ENCODE data around the gene MAPKAP1.

The MAPKAP1 gene

GRCh38 chr9:125644819-125645507 lies 62.0 kb downstream of the MAPKAP1 start:
- no peak for FAIRE-seq

GRCh38 chr9:125642311-125642710 lies 64.7 kb downstream of the MAPKAP1 start:
- DNase-seq (ENCODE audit: low spot score) (no peak), FAIRE-seq (no peak)

More at GRCh38 chr9:125644819-125645507, 62.0 kb downstream of the MAPKAP1 start:
- no peak for DNase-seq (ENCODE audit: low spot score)

- no peak for DNase-seq (ENCODE audit: low spot score)
- FAIRE-seq = no peak
Observed at GRCh38 chr9:125639057-125639456, 68.0 kb downstream of the MAPKAP1 start.

- no peak for FAIRE-seq
- DNase-seq (ENCODE audit: low spot score) = no peak
Observed at GRCh38 chr9:125638239-125639045, 68.6 kb downstream of the MAPKAP1 start.

GRCh38 chr9:125637241-125637640 lies 69.8 kb downstream of the MAPKAP1 start:
- no peak for FAIRE-seq
- DNase-seq (ENCODE audit: low spot score) = no peak

- no peak for DNase-seq (ENCODE audit: low spot score)
- no peak for FAIRE-seq
Observed at GRCh38 chr9:125635888-125636287, 71.1 kb downstream of the MAPKAP1 start.

- FAIRE-seq = no peak
Observed at GRCh38 chr9:125634040-125634717, 72.8 kb downstream of the MAPKAP1 start.

GRCh38 chr9:125633116-125633745 lies 73.8 kb downstream of the MAPKAP1 start:
- FAIRE-seq = no peak
- DNase-seq (ENCODE audit: low spot score) = no peak

More at GRCh38 chr9:125634040-125634717, 72.8 kb downstream of the MAPKAP1 start:
- DNase-seq (ENCODE audit: low spot score) = no peak

GRCh38 chr9:125632321-125633115 lies 74.5 kb downstream of the MAPKAP1 start:
- DNase-seq (ENCODE audit: low spot score) (peak; percentile 16), FAIRE-seq (no peak)

GRCh38 chr9:125631391-125632085 lies 75.5 kb downstream of the MAPKAP1 start:
- FAIRE-seq (no peak), DNase-seq (ENCODE audit: low spot score) (peak; percentile 4)

GRCh38 chr9:125630436-125630835 lies 76.6 kb downstream of the MAPKAP1 start:
- FAIRE-seq (no peak), DNase-seq (ENCODE audit: low spot score) (no peak)

- DNase-seq (ENCODE audit: low spot score) (no peak), FAIRE-seq (no peak)
Observed at GRCh38 chr9:125629446-125629845, 77.6 kb downstream of the MAPKAP1 start.

- FAIRE-seq (no peak), DNase-seq (ENCODE audit: low spot score) (no peak)
Observed at GRCh38 chr9:125626187-125626586, 80.8 kb downstream of the MAPKAP1 start.

GRCh38 chr9:125621170-125621569 lies 85.8 kb downstream of the MAPKAP1 start:
- no peak for FAIRE-seq
- DNase-seq (ENCODE audit: low spot score) = no peak

GRCh38 chr9:125620216-125620615 lies 86.8 kb downstream of the MAPKAP1 start:
- FAIRE-seq (no peak), DNase-seq (ENCODE audit: low spot score) (no peak)

- DNase-seq (ENCODE audit: low spot score) (no peak), FAIRE-seq (no peak)
Observed at GRCh38 chr9:125617087-125617486, 89.9 kb downstream of the MAPKAP1 start.

- DNase-seq (ENCODE audit: low spot score) (no peak), FAIRE-seq (no peak)
Observed at GRCh38 chr9:125613141-125613540, 93.9 kb downstream of the MAPKAP1 start.

- no peak for DNase-seq (ENCODE audit: low spot score)
- no peak for FAIRE-seq
Observed at GRCh38 chr9:125612616-125613015, 94.4 kb downstream of the MAPKAP1 start.

- DNase-seq (ENCODE audit: low spot score) (no peak), FAIRE-seq (no peak)
Observed at GRCh38 chr9:125611121-125611765, 95.8 kb downstream of the MAPKAP1 start.

- DNase-seq (ENCODE audit: low spot score) (no peak), FAIRE-seq (no peak)
Observed at GRCh38 chr9:125609744-125610143, 97.3 kb downstream of the MAPKAP1 start.

Measured in urothelium cell line (cell line).